Activated CD8-positive, alpha-beta T cell treated with anti-CD3 and anti-CD28 coated beads, Interleukin-2, amount 10 ng/mL, durations not matched to agents 7 days and 5 days (primary cell): Measurements from ENCODE around the gene ACAD11. TPM values are rescaled to one million over a fixed set of nuclear protein-coding genes. Genes with fewer than 3 reads are reported as not detected.
"Not testable (repeated sequence)": the region's sequence is repeated elsewhere in the genome, so short reads cannot be mapped to it uniquely, and the experiment has no call there.

Source experiments
- ATAC-seq: fragments of 150-1000 bp; cut with Tn5 transposase; one replicate; pipeline ENCODE4 v1.10.0; 2021; ENCODE audit warnings: moderate library complexity
- CTCF ChIA-PET: fragments of 350-600 bp; sonication (Branson Sonifier 250); formaldehyde crosslinking; loops from one replicate; lab custom pipeline; 2021; ENCODE audit warnings: antibody characterized with exemption; lab: Charles Lee
- POLR2A ChIA-PET: fragments of 350-600 bp; sonication (Branson Sonifier 250); formaldehyde crosslinking; loops from one replicate; lab custom pipeline; 2021; ENCODE audit warnings: antibody characterized with exemption; lab: Charles Lee
- DNase-seq: peaks from one replicate; pipeline ENCODE4 v3.0.0-alpha.2; 2020
- H3K27ac Mint-ChIP-seq: one replicate; pipeline ENCODE4 v1.8.0; 2021; ENCODE audit warnings: mild to moderate bottlenecking, mixed read lengths
- H3K27me3 Mint-ChIP-seq: one replicate; pipeline ENCODE4 v1.8.0; 2021; ENCODE audit warnings: low read depth, mixed read lengths
- H3K36me3 Mint-ChIP-seq: one replicate; pipeline ENCODE4 v1.8.0; 2021; ENCODE audit warnings: low read depth, mixed read lengths
- H3K4me1 Mint-ChIP-seq: one replicate; pipeline ENCODE4 v1.8.0; 2021; ENCODE audit warnings: low read depth, mixed read lengths
- H3K4me3 Mint-ChIP-seq: one replicate; pipeline ENCODE4 v1.8.0; 2021; ENCODE audit warnings: mild to moderate bottlenecking, mixed read lengths
- H3K9me3 Mint-ChIP-seq: one replicate; pipeline ENCODE4 v1.8.0; 2022; ENCODE audit warnings: mixed read lengths; ENCODE audit not compliant: insufficient read depth
- total RNA-seq, 2 experiments: library from RNA; stranded (reverse); gene quantifications; one replicate each; pipeline ENCODE4 v1.2.3, GENCODE V29; 2021

Gene ACAD11
- total RNA-seq, 2 experiments from 2014 or later, result 11.3 to 13.7 TPM

DNA sequence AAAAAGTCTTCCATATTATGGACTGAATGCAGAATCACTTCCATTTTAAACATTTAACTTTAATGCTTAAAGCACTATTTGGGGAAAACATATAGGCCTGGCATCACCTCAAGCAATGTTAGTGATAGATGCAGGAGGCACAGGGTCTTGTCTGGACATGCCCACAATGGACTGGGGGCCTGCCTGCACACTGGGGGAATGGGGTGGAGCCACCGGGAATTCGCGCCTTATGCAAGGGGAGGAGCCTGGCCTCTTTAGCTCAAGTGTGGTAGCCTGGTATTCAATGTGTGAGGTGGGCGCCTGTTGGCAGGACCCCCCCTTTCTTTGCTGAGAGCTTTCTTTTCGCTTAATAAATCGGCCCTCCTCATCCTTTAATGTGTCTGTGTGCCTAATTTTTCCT is 32.7 kb downstream of the ACAD11 start:
- POLR2A ChIA-PET, result no interaction called here
- H3K36me3 Mint-ChIP-seq, result peaks cover 13% of the 10 kb centered on the region
- ATAC-seq, result no peak
- DNase-seq, result no peak
- H3K9me3 Mint-ChIP-seq, result no peaks in the 10 kb centered on the region
- H3K4me3 Mint-ChIP-seq, result no peak overlapping the region
- no peaks in the 10 kb centered on the region for H3K27me3 Mint-ChIP-seq
- no peak overlapping the region for H3K27ac Mint-ChIP-seq
- CTCF ChIA-PET, result interaction anchor here (1.2 to 2.0 kb wide), 2 partner anchors 9 to 15 kb away, joined by 5 to 7 read pairs; no protein-coding TSS in a partner anchor
- peaks cover 2% of the 10 kb centered on the region for H3K4me1 Mint-ChIP-seq

DNA sequence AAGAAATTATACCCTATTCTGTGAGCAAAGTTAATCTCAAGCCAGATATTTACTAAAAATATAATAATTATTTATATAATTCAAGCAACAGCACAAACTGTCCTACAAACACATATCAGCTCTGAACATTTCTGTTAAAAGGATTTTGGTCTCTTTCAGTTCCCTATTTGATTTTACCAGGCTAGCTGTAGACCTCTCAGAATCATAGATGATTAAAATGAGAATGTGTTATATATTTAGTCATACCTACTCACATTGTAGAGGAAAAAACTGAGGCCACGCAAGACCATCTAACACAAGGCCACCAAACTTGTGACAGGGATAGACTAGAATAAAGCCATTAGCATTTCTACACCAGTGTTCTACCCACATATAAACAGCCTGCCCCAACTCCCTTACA is 34.0 kb downstream of the ACAD11 start:
- Mint-ChIP-seq H3K36me3 (peaks cover 20% of the 10 kb centered on the region), H3K4me1 (peaks cover 5% of the 10 kb centered on the region), H3K27me3 (no peaks in the 10 kb centered on the region), H3K9me3 (no peaks in the 10 kb centered on the region), H3K27ac (no peak overlapping the region), H3K4me3 (no peak overlapping the region)
- CTCF ChIA-PET, result interaction anchor here (0.7 to 2.0 kb wide), 4 partner anchors 11 to 88 kb away, joined by 3 to 7 read pairs (median 6); no protein-coding TSS in a partner anchor
- POLR2A ChIA-PET, result no interaction called here
- no peak for ATAC-seq
- no peak for DNase-seq

DNA sequence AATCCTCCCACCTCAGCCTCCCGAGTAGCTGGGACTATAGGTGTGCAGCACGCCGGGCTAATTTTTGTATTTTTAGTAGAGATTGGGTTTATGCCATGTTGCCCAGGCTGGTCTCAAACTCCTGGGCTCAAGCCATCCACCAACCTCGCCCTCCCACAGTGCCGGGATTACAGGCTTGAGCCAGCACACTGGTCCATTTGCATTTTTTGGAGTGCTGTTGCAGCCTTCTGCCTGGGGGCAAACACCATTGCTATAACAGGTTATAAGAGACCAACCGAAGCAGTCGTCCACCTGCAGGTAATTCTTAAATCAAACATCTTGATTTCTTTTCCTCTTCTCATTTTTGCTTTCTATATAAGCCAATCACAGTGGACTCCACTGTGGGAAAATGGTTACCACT is 34.8 kb downstream of the ACAD11 start:
- Mint-ChIP-seq H3K36me3 (peaks cover 20% of the 10 kb centered on the region), H3K4me1 (peaks cover 5% of the 10 kb centered on the region), H3K27ac (no peak overlapping the region), H3K27me3 (no peaks in the 10 kb centered on the region), H3K4me3 (no peak overlapping the region), H3K9me3 (no peaks in the 10 kb centered on the region)
- ChIA-PET CTCF (no interaction called here), POLR2A (no interaction called here)
- DNase-seq (no peak), ATAC-seq (no peak)

DNA sequence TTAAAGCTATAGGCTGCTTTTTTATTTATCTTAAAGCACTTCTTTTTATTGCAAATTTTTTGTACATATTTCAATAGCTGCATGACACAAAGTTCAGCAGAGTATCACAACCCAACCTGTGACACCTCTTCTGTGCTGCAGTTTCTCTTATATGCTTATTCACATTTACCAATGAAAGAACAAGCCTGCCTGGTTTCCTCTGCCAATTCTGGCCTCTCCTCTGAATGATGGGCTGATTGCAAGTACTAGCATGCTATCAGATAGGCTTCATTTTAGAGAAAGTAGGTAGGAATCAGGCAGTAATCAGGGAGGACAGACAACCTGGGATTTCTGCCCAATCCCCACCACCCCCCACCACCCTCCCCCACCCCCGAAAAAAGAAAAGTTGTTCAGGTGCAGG is 36.0 kb downstream of the ACAD11 start:
- CTCF ChIA-PET, result interaction anchor here (1.1 to 1.8 kb wide), 3 partner anchors 12 to 88 kb away, joined by 3 to 13 read pairs (median 3); no protein-coding TSS in a partner anchor
- peaks cover 20% of the 10 kb centered on the region for H3K36me3 Mint-ChIP-seq
- H3K4me3 Mint-ChIP-seq, result no peak overlapping the region
- H3K27me3 Mint-ChIP-seq, result no peaks in the 10 kb centered on the region
- H3K9me3 Mint-ChIP-seq, result no peaks in the 10 kb centered on the region
- POLR2A ChIA-PET, result no interaction called here
- no peak for DNase-seq
- no peak overlapping the region for H3K27ac Mint-ChIP-seq
- H3K4me1 Mint-ChIP-seq, result peaks cover 5% of the 10 kb centered on the region
- ATAC-seq, result no peak

DNA sequence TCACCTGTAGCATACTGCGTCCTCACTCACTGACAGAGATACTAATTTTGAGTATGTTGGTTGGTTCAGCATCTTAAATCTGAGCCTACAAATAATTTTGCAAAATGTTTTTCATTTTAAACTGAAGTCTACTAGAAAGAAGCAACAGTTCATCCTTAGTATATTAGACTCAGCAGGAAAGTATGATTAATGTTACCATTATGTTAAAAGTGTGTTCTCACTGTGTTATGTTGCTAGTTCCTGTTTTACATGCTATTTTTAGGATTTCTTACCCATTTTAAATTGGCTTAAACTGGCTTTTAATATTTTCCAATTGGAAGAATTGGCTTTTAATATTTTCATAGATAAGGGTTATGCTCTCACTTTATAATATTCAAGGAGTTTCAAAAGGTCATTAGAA is 36.8 kb downstream of the ACAD11 start:
- peaks cover 5% of the 10 kb centered on the region for H3K4me1 Mint-ChIP-seq
- no peak for DNase-seq
- H3K4me3 Mint-ChIP-seq, result no peak overlapping the region
- peaks cover 21% of the 10 kb centered on the region for H3K36me3 Mint-ChIP-seq
- H3K9me3 Mint-ChIP-seq, result no peaks in the 10 kb centered on the region
- H3K27ac Mint-ChIP-seq, result no peak overlapping the region
- no peak for ATAC-seq
- H3K27me3 Mint-ChIP-seq, result no peaks in the 10 kb centered on the region
- ChIA-PET CTCF (interaction anchor here (1.1 to 1.8 kb wide), 3 partner anchors 13 to 87 kb away, joined by 3 to 13 read pairs (median 3); no protein-coding TSS in a partner anchor), POLR2A (no interaction called here)

DNA sequence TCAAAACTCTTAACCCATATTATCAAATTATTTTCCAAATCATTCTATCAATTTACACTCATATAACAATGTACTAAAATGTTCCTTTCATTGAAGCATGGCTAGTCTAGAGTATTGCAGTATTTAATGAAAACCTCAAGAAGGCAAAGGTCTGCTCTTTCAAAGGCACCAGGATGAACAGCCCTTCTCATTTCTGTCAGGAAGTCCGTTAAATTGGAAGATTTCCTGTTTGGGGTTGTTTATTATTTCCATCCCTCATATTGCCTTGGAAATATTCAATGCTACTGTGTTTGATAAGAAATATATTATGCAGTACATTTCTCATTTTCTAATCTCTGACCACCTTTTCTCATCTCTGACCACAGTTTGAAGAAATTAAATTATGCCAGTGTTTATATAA is 37.5 kb downstream of the ACAD11 start:
- Mint-ChIP-seq H3K27me3 (no peaks in the 10 kb centered on the region), H3K4me3 (no peak overlapping the region), H3K36me3 (peaks cover 24% of the 10 kb centered on the region), H3K27ac (no peak overlapping the region), H3K4me1 (peaks cover 5% of the 10 kb centered on the region), H3K9me3 (no peaks in the 10 kb centered on the region)
- no peak for ATAC-seq
- POLR2A ChIA-PET, result no interaction called here
- CTCF ChIA-PET, result no interaction called here
- no peak for DNase-seq

DNA sequence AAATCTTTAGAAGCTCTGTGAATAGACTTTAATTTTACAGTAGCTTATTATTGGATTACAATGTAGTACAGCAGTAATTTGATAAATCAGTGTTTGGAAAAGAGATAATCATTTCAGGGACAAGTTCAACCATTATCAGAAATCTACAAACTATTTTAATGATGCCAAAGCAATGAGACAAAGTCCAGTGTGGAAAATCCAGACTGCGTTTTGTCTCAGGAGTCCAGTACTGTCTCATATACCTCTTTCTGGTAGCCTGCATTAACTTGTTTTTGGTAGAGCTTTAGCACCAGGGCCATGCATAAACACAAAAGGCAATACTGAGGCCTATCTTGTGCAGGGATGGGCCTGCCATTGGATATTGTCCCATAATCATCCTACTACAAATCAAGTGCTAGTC is 42.8 kb downstream of the ACAD11 start:
- ChIA-PET POLR2A (no interaction called here), CTCF (no interaction called here)
- Mint-ChIP-seq H3K4me3 (no peak overlapping the region), H3K4me1 (peaks cover 3% of the 10 kb centered on the region), H3K9me3 (no peaks in the 10 kb centered on the region), H3K27me3 (no peaks in the 10 kb centered on the region), H3K27ac (no peak overlapping the region), H3K36me3 (peaks cover 33% of the 10 kb centered on the region)
- no peak for DNase-seq
- ATAC-seq, result no peak

DNA sequence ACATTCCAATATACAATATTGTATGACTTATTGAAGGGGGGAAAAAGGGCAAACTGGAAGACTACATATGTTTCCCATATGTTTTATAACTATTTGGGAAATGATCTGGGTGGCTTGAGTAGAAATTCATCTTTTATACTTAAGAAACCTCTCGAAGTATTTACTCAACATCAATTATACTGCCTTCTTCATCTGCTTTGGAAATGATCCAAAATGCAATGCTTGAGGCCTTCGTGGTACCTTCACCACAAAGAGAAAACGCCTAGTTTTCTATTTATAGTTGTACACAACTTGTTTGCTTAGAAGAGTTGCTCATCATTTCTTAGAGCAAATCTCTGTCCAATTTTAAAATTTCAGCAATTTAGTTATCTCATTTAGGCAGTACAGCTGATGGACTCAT is 43.7 kb downstream of the ACAD11 start:
- ATAC-seq (no peak), DNase-seq (no peak)
- ChIA-PET CTCF (no interaction called here), POLR2A (no interaction called here)
- H3K27me3 Mint-ChIP-seq, result no peaks in the 10 kb centered on the region
- no peaks in the 10 kb centered on the region for H3K9me3 Mint-ChIP-seq
- H3K4me3 Mint-ChIP-seq, result no peak overlapping the region
- no peaks in the 10 kb centered on the region for H3K4me1 Mint-ChIP-seq
- H3K36me3 Mint-ChIP-seq, result peaks cover 34% of the 10 kb centered on the region
- no peak overlapping the region for H3K27ac Mint-ChIP-seq

DNA sequence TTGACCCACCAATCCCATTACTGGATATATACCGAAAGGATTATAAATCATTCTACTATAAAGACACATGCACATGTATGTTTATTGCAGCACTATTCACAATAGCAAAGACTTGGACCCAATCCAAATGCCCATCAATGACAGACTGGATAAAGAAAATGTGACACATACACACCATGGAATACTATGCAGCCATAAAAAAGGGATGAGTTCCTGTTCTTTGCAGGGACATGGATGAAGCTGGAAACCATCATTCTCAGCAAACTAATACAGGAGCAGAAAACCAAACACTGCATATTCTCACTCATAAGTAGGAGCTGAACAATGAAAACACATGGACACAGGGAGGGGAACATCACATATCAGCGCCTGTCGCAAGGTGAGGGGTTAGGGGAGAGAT is 44.3 kb downstream of the ACAD11 start:
- H3K4me3 Mint-ChIP-seq, ATAC-seq, H3K27me3 Mint-ChIP-seq, POLR2A ChIA-PET, CTCF ChIA-PET, H3K27ac Mint-ChIP-seq, DNase-seq, H3K9me3 Mint-ChIP-seq, H3K4me1 Mint-ChIP-seq: not testable (repeated sequence)
- peaks cover 31% of the 10 kb centered on the region for H3K36me3 Mint-ChIP-seq

DNA sequence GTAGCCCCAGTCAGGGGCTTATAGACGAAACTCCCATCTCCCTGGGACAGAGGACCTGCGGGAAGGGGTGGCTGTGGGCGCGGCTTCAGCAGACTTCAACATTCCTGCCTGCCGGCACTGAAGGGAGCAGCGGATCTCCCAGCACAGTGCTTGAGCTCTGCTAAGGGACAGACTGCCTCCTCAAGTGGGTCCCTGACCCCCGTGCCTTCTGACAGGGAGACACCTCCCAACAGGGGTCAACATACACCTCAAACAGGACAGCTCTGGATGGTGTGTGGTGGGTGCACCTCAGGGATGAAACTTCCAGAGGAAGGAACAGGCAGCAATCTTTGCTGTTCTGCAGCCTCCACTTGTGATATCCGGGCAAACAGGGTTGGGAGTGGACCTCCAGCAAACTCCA is 53.0 kb downstream of the ACAD11 start:
- peaks cover 28% of the 10 kb centered on the region for H3K36me3 Mint-ChIP-seq
- POLR2A ChIA-PET, H3K4me3 Mint-ChIP-seq, CTCF ChIA-PET, H3K9me3 Mint-ChIP-seq, H3K4me1 Mint-ChIP-seq, DNase-seq, H3K27ac Mint-ChIP-seq, ATAC-seq, H3K27me3 Mint-ChIP-seq: not testable (repeated sequence)

DNA sequence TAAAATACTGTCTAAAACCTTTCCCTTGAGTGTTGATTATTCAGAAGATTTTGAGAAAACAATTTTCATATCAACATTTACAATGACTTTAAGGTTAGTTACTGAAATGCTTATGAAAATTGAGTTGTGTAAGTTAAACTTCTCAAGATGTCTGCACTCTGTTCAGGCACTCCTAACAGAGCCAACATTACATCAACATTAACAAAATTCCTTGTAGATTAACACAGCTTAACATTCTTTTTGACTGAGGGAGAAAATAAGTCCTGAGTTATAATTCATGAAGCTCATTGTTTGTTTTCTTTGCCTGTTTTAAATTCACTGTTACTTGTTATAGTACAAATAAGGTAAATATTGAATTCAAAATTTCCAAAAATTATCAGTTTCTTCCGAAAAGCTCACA is 53.5 kb downstream of the ACAD11 start:
- POLR2A ChIA-PET, result no interaction called here
- ATAC-seq (no peak), DNase-seq (no peak)
- H3K4me3 Mint-ChIP-seq, result no peak overlapping the region
- CTCF ChIA-PET, result no interaction called here
- no peaks in the 10 kb centered on the region for H3K27me3 Mint-ChIP-seq
- H3K36me3 Mint-ChIP-seq, result peaks cover 25% of the 10 kb centered on the region
- no peaks in the 10 kb centered on the region for H3K9me3 Mint-ChIP-seq
- H3K27ac Mint-ChIP-seq, result no peak overlapping the region
- peaks cover 2% of the 10 kb centered on the region for H3K4me1 Mint-ChIP-seq

DNA sequence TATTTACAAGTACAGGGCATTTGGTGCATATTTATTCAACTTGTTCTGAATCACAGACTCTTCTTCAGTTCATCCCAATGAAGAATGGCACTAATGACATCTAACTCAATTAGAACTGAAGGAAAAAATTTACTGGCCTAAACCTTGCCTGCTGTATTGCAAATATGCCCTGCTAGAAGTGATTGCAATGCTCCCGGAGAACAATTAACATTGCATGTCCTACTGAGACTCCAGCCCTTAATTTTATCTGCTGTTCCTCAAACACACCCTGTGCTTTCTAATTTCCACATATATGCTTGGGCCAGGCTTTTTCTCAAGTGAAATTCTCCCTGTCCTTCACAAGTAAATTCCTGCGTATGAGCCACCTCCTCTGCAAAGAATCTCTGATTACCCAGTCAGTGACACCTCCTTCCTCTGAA is 54.2 kb downstream of the ACAD11 start:
- H3K4me1 Mint-ChIP-seq, result peaks cover 2% of the 10 kb centered on the region
- DNase-seq, result no peak
- POLR2A ChIA-PET, result no interaction called here

DNA sequence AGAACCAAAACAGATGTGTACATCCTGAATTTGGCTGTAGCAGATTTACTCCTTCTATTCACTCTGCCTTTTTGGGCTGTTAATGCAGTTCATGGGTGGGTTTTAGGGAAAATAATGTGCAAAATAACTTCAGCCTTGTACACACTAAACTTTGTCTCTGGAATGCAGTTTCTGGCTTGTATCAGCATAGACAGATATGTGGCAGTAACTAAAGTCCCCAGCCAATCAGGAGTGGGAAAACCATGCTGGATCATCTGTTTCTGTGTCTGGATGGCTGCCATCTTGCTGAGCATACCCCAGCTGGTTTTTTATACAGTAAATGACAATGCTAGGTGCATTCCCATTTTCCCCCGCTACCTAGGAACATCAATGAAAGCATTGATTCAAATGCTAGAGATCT is 59.0 kb downstream of the ACAD11 start:
- peaks cover 16% of the 10 kb centered on the region for H3K36me3 Mint-ChIP-seq
- H3K9me3 Mint-ChIP-seq, DNase-seq, H3K4me1 Mint-ChIP-seq, H3K27me3 Mint-ChIP-seq, ATAC-seq, H3K27ac Mint-ChIP-seq, CTCF ChIA-PET, H3K4me3 Mint-ChIP-seq, POLR2A ChIA-PET: not testable (repeated sequence)

More for the DNA sequence above, 54.2 kb downstream of the ACAD11 start:
- H3K27me3 Mint-ChIP-seq, result no peaks in the 10 kb centered on the region
- CTCF ChIA-PET, result no interaction called here
- H3K27ac Mint-ChIP-seq, result no peak overlapping the region
- H3K36me3 Mint-ChIP-seq, result peaks cover 24% of the 10 kb centered on the region
- no peaks in the 10 kb centered on the region for H3K9me3 Mint-ChIP-seq
- no peak overlapping the region for H3K4me3 Mint-ChIP-seq
- no peak for ATAC-seq
